HEK293 (cell line): Measurements from ENCODE around the gene BMPR1A.

Experiments used
- CTCF ChIA-PET: fragments of 350-600 bp; formaldehyde crosslinking; extraction: SDS; loops from one replicate; lab custom pipeline; 2021; ENCODE audit warnings: antibody characterized with exemption; lab: Yijun Ruan, JAX
- POLR2A ChIA-PET: fragments of 300-600 bp; formaldehyde crosslinking; extraction: SDS; loops from one replicate; lab custom pipeline; 2020; ENCODE audit warnings: antibody characterized with exemption, inconsistent platforms; lab: Yijun Ruan, JAX
- H3K27ac ChIP-seq: fragments of 200-500 bp; sonication (Bioruptor generic); 2 replicates; pipeline ENCODE4 v1.5.1; 2014; ENCODE audit warnings: low read depth, low read length, control low read depth, inconsistent platforms; ENCODE audit errors: extremely low read depth
- H3K36me3 ChIP-seq, 2 experiments: fragments of 200-500 bp in 1 of 2; sonication (Bioruptor generic) in 1 of 2; 1 replicate in 1 of 2; 2 replicates in 1 of 2; pipeline ENCODE4 v1.5.1; 2014 to 2017; ENCODE audit warnings: inconsistent platforms in 2 of 2, low read length in 2 of 2; ENCODE audit not compliant: control insufficient read depth in 2 of 2, insufficient read depth in 1 of 2
- H3K4me1 ChIP-seq: fragments of 200-500 bp; sonication (Bioruptor generic); 2 replicates; pipeline ENCODE4 v1.5.1; 2014; ENCODE audit warnings: mild to moderate bottlenecking, low read length, inconsistent platforms; ENCODE audit not compliant: control insufficient read depth, insufficient read depth
- H3K4me3 ChIP-seq: 2 replicates; pipeline ENCODE4 v1.5.1; 2011; ENCODE audit warnings: low read depth, mild to moderate bottlenecking, control low read depth, low read length, moderate library complexity
- H3K9me3 ChIP-seq: fragments of 200-500 bp; sonication (Bioruptor generic); 2 replicates; pipeline ENCODE4 v1.5.1; 2014; ENCODE audit warnings: low read depth, low read length, inconsistent platforms; ENCODE audit not compliant: control insufficient read depth, insufficient read depth
- AEBP2 ChIP-seq: fragments of 450-650 bp; formaldehyde crosslinking; IDR thresholded peaks from 2 replicates; pipeline ENCODE4 v1.5.1; 2016; ENCODE audit warnings: missing biosample characterization, missing genetic modification characterization, borderline replicate concordance
- BCL6B ChIP-seq: fragments of 450-650 bp; formaldehyde crosslinking; IDR thresholded peaks from 2 replicates; pipeline ENCODE4 v1.5.1; 2017; ENCODE audit warnings: missing biosample characterization, missing genetic modification characterization
- EGR2 ChIP-seq: fragments of 450-650 bp; formaldehyde crosslinking; IDR thresholded peaks from 2 replicates; pipeline ENCODE4 v1.5.1; 2016; ENCODE audit warnings: low read depth, missing biosample characterization, missing genetic modification characterization
- HOXA7 ChIP-seq: sonication (generic); formaldehyde crosslinking; IDR thresholded peaks from 2 replicates; pipeline ENCODE4 v1.8.1; 2022; ENCODE audit warnings: missing genetic modification reagents, borderline replicate concordance
- MYNN ChIP-seq: fragments of 450-650 bp; formaldehyde crosslinking; IDR thresholded peaks from 2 replicates; pipeline ENCODE4 v1.5.1; 2016; ENCODE audit warnings: missing biosample characterization, missing genetic modification characterization, borderline replicate concordance
- SCRT1 ChIP-seq: fragments of 450-650 bp; formaldehyde crosslinking; IDR thresholded peaks from 2 replicates; pipeline ENCODE4 v1.5.1; 2016; ENCODE audit warnings: missing biosample characterization, missing genetic modification characterization, borderline replicate concordance
- SCRT2 ChIP-seq: fragments of 450-650 bp; formaldehyde crosslinking; IDR thresholded peaks from 2 replicates; pipeline ENCODE4 v1.5.1; 2016; ENCODE audit warnings: missing biosample characterization, missing genetic modification characterization
- SP7 ChIP-seq: fragments of 450-650 bp; formaldehyde crosslinking; IDR thresholded peaks from 2 replicates; pipeline ENCODE4 v1.5.1; 2016; ENCODE audit warnings: missing biosample characterization, missing genetic modification characterization
- ZBTB17 ChIP-seq: fragments of 450-650 bp; formaldehyde crosslinking; IDR thresholded peaks from 2 replicates; pipeline ENCODE4 v1.5.1; 2016; ENCODE audit warnings: missing biosample characterization, missing genetic modification characterization
- ZBTB20 ChIP-seq: fragments of 450-650 bp; formaldehyde crosslinking; IDR thresholded peaks from 2 replicates; pipeline ENCODE4 v1.5.1; 2016; ENCODE audit warnings: missing biosample characterization, missing genetic modification characterization
- ZBTB49 ChIP-seq: fragments of 450-650 bp; formaldehyde crosslinking; IDR thresholded peaks from 2 replicates; pipeline ENCODE4 v1.5.1; 2016; ENCODE audit warnings: missing biosample characterization, missing genetic modification characterization, low read depth
- ZFHX2 ChIP-seq: fragments of 450-650 bp; formaldehyde crosslinking; conservative IDR thresholded peaks from 2 replicates; pipeline ENCODE4 v1.5.1; 2016; ENCODE audit warnings: missing biosample characterization, missing genetic modification characterization
- ZIC2 ChIP-seq: fragments of 450-650 bp; formaldehyde crosslinking; IDR thresholded peaks from 2 replicates; pipeline ENCODE4 v1.5.1; 2016; ENCODE audit warnings: missing biosample characterization, missing genetic modification characterization
- ZNF112 ChIP-seq: fragments of 450-650 bp; formaldehyde crosslinking; IDR thresholded peaks from 2 replicates; pipeline ENCODE4 v1.5.0; 2017; ENCODE audit warnings: missing biosample characterization, missing genetic modification characterization
- ZNF133 ChIP-seq: fragments of 450-650 bp; formaldehyde crosslinking; IDR thresholded peaks from 2 replicates; pipeline ENCODE4 v1.5.1; 2016; ENCODE audit warnings: missing biosample characterization, missing genetic modification characterization
- ZNF223 ChIP-seq: fragments of 450-650 bp; formaldehyde crosslinking; IDR thresholded peaks from 2 replicates; pipeline ENCODE4 v1.5.1; 2016; ENCODE audit warnings: missing biosample characterization, missing genetic modification characterization
- ZNF23 ChIP-seq: fragments of 450-650 bp; formaldehyde crosslinking; IDR thresholded peaks from 2 replicates; pipeline ENCODE4 v1.5.1; 2016; ENCODE audit warnings: missing biosample characterization, missing genetic modification characterization, borderline replicate concordance
- ZNF335 ChIP-seq: fragments of 450-650 bp; formaldehyde crosslinking; conservative IDR thresholded peaks from 2 replicates; pipeline ENCODE4 v1.5.1; 2016; ENCODE audit warnings: missing biosample characterization, missing genetic modification characterization
- ZNF37A ChIP-seq: fragments of 450-650 bp; IDR thresholded peaks from 2 replicates; pipeline ENCODE4 v1.5.1; 2018; ENCODE audit warnings: missing biosample characterization, missing genetic modification characterization
- ZNF449 ChIP-seq: fragments of 450-650 bp; formaldehyde crosslinking; IDR thresholded peaks from 2 replicates; pipeline ENCODE4 v1.5.1; 2017; ENCODE audit warnings: missing biosample characterization, mild to moderate bottlenecking, missing genetic modification characterization, moderate library complexity
- ZNF560 ChIP-seq: fragments of 450-650 bp; formaldehyde crosslinking; IDR thresholded peaks from 2 replicates; pipeline ENCODE4 v1.5.1; 2017; ENCODE audit warnings: missing biosample characterization, missing genetic modification characterization, borderline replicate concordance
- ZNF571 ChIP-seq: fragments of 450-650 bp; formaldehyde crosslinking; IDR thresholded peaks from 2 replicates; pipeline ENCODE4 v1.5.0; 2017; ENCODE audit warnings: missing biosample characterization, missing genetic modification characterization
- ZNF670 ChIP-seq: fragments of 450-650 bp; formaldehyde crosslinking; IDR thresholded peaks from 2 replicates; pipeline ENCODE4 v1.5.1; 2016; ENCODE audit warnings: missing biosample characterization, missing genetic modification characterization, low read depth
- ZNF768 ChIP-seq: fragments of 450-650 bp; formaldehyde crosslinking; IDR thresholded peaks from 2 replicates; pipeline ENCODE4 v1.5.1; 2018; ENCODE audit warnings: missing biosample characterization, mild to moderate bottlenecking, missing genetic modification characterization
- ZNF776 ChIP-seq: fragments of 450-650 bp; formaldehyde crosslinking; IDR thresholded peaks from 2 replicates; pipeline ENCODE4 v1.5.0; 2017; ENCODE audit warnings: missing biosample characterization, missing genetic modification characterization, borderline replicate concordance
- ZNF837 ChIP-seq: fragments of 450-650 bp; formaldehyde crosslinking; IDR thresholded peaks from 2 replicates; pipeline ENCODE4 v1.5.1; 2016; ENCODE audit warnings: missing biosample characterization, missing genetic modification characterization
- ZSCAN30 ChIP-seq: fragments of 450-650 bp; IDR thresholded peaks from 2 replicates; pipeline ENCODE4 v1.5.1; 2018; ENCODE audit warnings: missing biosample characterization, mild to moderate bottlenecking, missing genetic modification characterization, moderate library complexity

BMPR1A gene

GRCh38 chr10:86751477-86751876, 4.9 kb upstream of the BMPR1A start:
- Histone ChIP-seq H3K36me3 (peaks cover 0 to 4% of the 10 kb centered on the region in 2 experiments; a peak in 1 of 3 replicates), H3K4me1 (no peaks in the 10 kb centered on the region), H3K9me3 (no peaks in the 10 kb centered on the region), H3K27ac (no peak overlapping the region), H3K4me3 (no peak overlapping the region)
- POLR2A ChIA-PET: no interaction called here
- no peak for TF ChIP-seq ZNF837 (tag by site-specific recombination)
- TF ChIP-seq ZNF449: no peak
- TF ChIP-seq ZBTB20: no peak
- TF ChIP-seq BCL6B (tag by site-specific recombination): no peak
- no peak for TF ChIP-seq ZNF776
- no peak for TF ChIP-seq HOXA7 (CRISPR knock-in tag)
- TF ChIP-seq ZNF133 (tag by site-specific recombination): no peak
- no peak for TF ChIP-seq ZNF670 (tag by site-specific recombination)
- TF ChIP-seq ZNF560 (tag by site-specific recombination): no peak
- no peak for TF ChIP-seq ZNF112
- TF ChIP-seq ZBTB49 (tag by site-specific recombination): no peak
- no peak for TF ChIP-seq ZNF37A (tag by site-specific recombination)
- no peak for TF ChIP-seq AEBP2 (tag by site-specific recombination)
- TF ChIP-seq ZNF23 (tag by site-specific recombination): no peak
- TF ChIP-seq ZNF571 (tag by site-specific recombination): no peak
- TF ChIP-seq ZNF223 (tag by site-specific recombination): no peak
- TF ChIP-seq MYNN (tag by site-specific recombination): no peak
- CTCF ChIA-PET: no interaction called here

- CTCF ChIA-PET: interaction anchor here (0.6 to 1.9 kb wide), 2 partner anchors 64 to 141 kb away, joined by 3 to 5 read pairs; no protein-coding TSS in a partner anchor
Measured at GRCh38 chr10:86752311-86752710, 4.1 kb upstream of the BMPR1A start.

More at GRCh38 chr10:86752311-86752710, 4.1 kb upstream of the BMPR1A start:
- TF ChIP-seq SCRT2 (peak; percentile 95), ZFHX2 (peak; percentile 84), SCRT1 (tag by site-specific recombination) (peak; percentile 83), ZSCAN30 (tag by site-specific recombination) (no peak), ZNF335 (tag by site-specific recombination) (peak; percentile 43; the same call in 1 of the 2 replicates), ZNF37A (tag by site-specific recombination) (peak; percentile 70), SP7 (peak; percentile 29; the same call in 1 of the 2 replicates), ZIC2 (tag by site-specific recombination) (peak; percentile 51; the same call in 1 of the 2 replicates), EGR2 (peak; percentile 68), ZBTB17 (tag by site-specific recombination) (peak; percentile 54; the same call in 1 of the 2 replicates), ZNF571 (tag by site-specific recombination) (no peak), ZNF768 (tag by site-specific recombination) (no peak)
- POLR2A ChIA-PET: no interaction called here
- Histone ChIP-seq H3K4me1 (no peaks in the 10 kb centered on the region), H3K36me3 (peaks cover 0 to 4% of the 10 kb centered on the region in 2 experiments; a peak in 1 of 3 replicates), H3K27ac (no peak overlapping the region), H3K4me3 (no peak overlapping the region), H3K9me3 (no peaks in the 10 kb centered on the region)
